Stimulated activated CD8-positive, alpha-beta memory T cell treated with anti-CD3 and anti-CD28 coated beads, Interleukin-15, amount 100 ng/mL, for 4 hours (primary cell): Measurements from ENCODE around the gene CYB561A3.
"Not testable (repeated sequence)": the region's sequence is repeated elsewhere in the genome, so short reads cannot be mapped to it uniquely, and the experiment has no call there.

Source experiments
- DNase-seq, 2 donors: peaks; one replicate each; pipeline ENCODE4 v3.0.0-alpha.2; 2020; ENCODE audit warnings: low read depth in 2 of 2

The CYB561A3 gene, protein sequence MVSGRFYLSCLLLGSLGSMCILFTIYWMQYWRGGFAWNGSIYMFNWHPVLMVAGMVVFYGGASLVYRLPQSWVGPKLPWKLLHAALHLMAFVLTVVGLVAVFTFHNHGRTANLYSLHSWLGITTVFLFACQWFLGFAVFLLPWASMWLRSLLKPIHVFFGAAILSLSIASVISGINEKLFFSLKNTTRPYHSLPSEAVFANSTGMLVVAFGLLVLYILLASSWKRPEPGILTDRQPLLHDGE

GRCh38 chr11:61361741-61362541, at the start of gene CYB561A3, which contains the start of gene TMEM138:
TSS of gene CYB561A3 (minus strand) at chr11:61361882. CDS start at chr11:61356713, 5,169 bp downstream.
TSS of gene TMEM138 (plus strand) at chr11:61362374. CDS start at chr11:61364391, 2,017 bp downstream.
- DNase-seq, result peak; percentile 76 to 77

DNA sequence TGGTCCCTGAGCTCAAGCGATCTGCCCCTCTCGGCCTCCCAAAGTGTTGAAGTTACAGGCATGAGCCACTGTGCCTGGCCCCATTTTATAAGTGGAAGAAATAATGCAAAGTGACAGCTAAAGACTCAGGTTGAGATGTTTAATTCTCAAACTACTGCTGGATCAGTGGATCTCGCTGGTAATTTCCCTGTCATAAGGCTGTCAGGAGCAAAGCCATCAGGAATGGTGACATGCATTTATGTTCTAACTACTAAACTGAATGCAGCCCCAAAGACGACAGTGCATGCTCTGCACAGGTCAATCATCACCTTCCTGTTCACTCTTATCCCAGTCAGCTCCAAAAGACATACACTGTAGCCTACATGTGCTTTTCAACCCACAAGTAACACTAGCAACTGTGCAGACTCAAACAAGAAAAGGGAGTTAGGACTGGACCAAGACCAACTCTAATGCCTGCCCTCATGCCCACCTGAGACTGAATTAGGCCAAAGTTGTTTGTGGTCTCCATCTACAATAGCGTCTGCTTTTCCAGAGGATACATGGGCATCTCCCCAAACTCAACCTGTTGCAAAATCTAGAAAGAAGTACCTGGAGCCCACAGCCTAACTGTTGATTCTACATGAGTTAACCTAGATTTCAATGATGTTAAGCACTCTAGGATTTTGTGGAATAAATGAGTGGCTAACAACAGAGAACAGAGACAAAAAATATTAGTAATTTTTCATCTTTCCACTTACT, 45.5 kb upstream of the CYB561A3 start:
- DNase-seq, result no peak

GRCh38 chr11:61406067-61406466, 44.4 kb upstream of the CYB561A3 start:
- DNase-seq, result no peak

- DNase-seq, result no peak
Observed at GRCh38 chr11:61404641-61405040, 43.0 kb upstream of the CYB561A3 start.

DNA sequence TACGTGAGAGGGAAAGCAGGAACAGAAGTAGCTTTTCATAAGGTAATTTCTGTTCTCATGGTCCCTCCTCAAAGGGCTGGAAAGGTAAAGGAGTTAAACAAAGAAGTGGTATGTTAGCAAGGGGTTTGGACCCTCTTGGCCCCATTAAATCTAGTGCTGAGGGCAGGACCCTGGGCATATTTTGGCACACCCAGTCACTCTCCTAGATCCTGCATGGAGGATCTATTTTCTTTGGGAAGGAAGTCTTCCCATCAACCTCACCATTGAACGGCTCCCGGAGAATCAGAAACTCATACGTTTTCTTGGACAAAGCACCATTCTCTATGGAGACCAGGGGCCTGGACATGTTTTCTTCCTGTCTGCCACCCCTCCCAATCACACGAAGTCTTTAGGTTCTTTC, 42.4 kb upstream of the CYB561A3 start:
- DNase-seq, result no peak

GRCh38 chr11:61403658-61404057, 42.0 kb upstream of the CYB561A3 start:
- no peak for DNase-seq

DNA sequence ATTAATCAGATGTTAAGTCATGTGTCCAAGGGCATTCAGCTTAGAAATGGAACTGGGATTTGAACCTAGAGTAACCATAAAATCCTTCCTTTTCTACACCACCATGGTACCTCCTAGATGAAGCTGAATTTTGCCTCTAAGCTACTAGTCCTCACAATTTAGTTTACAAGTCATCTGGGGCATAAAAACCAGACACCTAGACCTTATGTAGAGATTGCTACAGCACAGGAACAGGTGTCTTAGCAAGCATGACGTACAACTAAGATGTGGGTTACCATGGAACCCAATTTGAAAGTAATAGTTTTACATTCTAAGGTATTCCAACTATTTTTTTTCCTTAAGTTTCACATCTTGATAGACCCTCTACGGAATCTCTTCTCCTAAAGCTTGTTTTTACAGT, 39.9 kb upstream of the CYB561A3 start:
- DNase-seq, result no peak

DNA sequence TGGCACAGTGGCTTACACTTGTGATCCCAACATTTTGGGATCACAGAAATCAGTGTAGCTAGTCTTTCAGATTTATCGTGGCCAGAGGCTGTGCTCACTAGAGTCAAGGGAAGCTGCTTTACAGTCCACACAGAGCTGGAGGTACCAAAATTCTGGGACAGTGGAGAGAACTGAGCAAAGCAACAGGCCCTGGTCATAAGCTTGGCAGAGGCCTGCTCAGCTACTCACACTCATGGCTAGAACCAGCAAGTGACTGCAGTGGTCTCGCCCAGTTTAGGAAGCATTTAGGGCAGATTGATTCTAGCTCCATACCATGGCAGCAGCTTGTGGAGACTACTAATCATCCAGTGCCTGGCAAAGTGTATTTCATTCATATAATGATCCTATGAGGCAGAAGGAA, 39.5 kb upstream of the CYB561A3 start:
- DNase-seq, result no peak

GRCh38 chr11:61392981-61393595, 31.4 kb upstream of the CYB561A3 start:
- no peak for DNase-seq

- no peak for DNase-seq
Observed at GRCh38 chr11:61390161-61390560, 28.5 kb upstream of the CYB561A3 start.

DNA sequence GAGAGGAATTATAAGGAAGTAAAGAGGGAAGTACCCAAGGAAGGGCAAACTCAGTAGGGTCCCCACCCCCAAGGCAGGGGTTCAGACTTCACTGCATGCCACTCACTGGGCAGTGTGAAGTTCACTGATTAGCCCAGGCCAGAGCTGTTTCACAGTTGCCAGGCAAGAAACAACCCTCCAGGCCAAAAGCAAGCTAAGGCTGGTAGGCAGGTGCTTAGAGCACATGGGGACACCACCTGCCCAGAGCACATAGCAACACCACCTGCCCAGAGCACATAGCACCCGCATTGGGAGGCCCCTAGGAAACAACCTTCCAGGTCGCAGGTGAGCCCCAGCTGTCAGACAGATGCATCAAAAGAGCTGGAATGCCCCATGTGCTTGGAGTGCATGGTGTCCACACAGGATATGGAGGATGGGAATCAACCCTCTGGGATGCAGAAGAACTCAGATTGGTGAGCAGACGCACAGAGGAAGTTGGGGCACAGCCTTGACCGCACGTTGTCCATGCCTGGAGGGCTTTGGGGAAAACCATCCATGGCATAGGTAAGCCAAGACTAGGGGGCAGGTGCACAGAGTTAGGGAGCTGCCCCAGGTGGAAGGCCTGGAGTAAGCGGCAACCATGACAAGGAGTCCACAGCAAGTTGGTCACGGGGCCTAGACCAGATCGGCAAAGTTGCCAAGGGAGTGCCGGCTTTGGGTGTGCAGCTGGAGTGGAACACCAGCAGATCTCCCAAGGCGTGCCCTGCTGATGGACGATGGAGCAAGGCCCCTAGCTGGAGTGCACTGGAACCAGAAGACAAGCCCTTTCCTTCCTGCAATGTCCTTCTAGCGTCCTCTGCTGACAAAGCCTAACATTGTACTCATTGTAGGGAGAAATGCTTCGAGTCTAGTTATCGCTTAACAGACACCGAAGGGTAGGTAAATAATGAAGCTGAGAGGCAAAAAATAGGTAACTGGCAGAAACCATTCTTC, 22.9 kb upstream of the CYB561A3 start:
- no peak for DNase-seq

GRCh38 chr11:61383859-61384258, 22.2 kb upstream of the CYB561A3 start:
- DNase-seq, result not testable (repeated sequence)

GRCh38 chr11:61380884-61381283, 19.2 kb upstream of the CYB561A3 start:
- DNase-seq, result no peak

- no peak for DNase-seq
Observed at GRCh38 chr11:61378713-61379313, 17.1 kb upstream of the CYB561A3 start.

DNA sequence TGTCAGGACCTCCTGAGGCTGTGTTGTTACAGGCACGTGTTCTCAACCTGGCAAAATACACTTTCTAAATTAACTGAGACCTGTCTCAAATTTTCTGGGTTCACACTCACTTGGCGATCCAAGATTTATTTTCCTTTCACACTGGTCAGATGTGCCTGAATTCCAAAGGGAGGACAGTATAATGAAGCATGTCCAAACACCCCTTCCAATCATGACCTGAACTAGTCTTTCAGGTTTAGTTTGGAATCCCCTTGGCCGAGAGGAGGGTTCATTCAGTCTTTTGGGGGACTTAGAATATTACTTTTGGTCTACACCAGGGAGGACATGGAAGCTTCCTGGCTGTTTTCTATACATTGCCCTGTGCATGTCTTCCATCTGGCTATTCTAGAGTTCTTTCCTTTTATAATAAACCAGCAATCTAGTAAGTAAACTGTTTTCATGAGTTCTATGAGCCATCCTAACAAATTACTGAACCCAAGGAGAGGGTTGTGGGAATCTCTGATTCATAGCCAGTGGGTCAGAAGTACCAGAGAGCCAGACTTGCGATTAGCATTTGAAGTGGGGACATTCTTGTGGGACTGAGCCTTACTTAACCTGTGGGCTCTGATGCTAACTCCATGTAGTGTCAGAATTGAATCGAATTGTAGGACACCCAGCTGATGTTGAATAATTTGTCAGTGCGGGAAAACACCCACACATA, 15.9 kb upstream of the CYB561A3 start:
- no peak for DNase-seq

GRCh38 chr11:61375761-61376108, 14.1 kb upstream of the CYB561A3 start:
- no peak for DNase-seq

- DNase-seq, result no peak
Observed at GRCh38 chr11:61372659-61373420, 11.2 kb upstream of the CYB561A3 start.

- no peak for DNase-seq
Observed at GRCh38 chr11:61370349-61371005, 8.8 kb upstream of the CYB561A3 start.
